NCI-H748 (cell line): ENCODE results near the gene THAP8.

Source experiments
- DNase-seq: peaks from one replicate; lab custom pipeline; 2025; ENCODE audit not compliant: unreplicated experiment; lab: John Stamatoyannopoulos, UW

THAP8 gene

DNA sequence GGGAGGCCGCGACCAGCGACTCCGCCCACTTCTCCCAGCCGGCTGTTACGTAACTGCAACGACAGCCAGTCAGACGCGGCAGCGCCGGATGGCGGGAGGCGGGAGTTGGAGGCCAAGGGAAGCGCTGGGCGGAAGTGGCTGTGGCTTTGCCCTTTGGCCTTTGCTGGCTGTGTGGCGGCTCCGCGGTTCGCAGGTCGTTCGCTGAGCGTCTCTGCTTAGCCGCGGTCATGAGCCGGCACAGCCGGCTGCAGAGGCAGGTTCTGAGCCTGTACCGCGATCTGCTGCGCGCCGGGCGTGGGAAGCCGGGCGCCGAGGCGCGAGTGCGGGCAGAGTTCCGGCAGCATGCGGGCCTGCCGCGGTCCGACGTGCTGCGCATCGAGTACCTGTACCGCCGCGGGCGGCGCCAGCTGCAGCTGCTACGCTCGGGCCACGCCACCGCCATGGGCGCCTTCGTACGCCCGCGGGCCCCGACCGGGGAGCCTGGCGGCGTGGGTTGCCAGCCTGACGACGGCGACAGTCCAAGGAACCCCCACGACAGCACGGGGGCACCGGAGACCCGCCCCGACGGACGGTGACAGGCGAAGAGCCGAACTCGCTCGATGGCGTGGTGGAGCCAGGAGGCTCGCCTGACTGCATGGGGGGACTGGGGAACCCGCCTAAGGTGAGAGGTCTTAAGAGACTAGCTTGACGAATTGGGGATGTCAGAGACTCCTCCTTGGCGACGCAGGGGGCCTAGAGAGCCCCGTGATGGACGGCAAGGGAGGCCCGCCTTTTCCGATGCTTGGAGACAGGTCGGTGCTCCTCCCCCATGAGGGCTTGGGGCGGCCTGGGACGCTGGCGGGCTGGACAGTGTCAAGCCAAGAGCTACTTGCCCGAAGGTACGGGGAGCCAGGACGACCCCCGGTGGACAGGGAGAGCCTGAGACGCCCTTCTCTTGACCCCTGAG is 58.8 kb downstream of the THAP8 start, which contains the start of gene SDHAF1:
Gene SDHAF1, plus strand, starts transcription at position 141 of the 946 bp plus-strand sequence. Its CDS starts 87 bp downstream, at position 228.
- DNase-seq = peak; percentile 98

DNA sequence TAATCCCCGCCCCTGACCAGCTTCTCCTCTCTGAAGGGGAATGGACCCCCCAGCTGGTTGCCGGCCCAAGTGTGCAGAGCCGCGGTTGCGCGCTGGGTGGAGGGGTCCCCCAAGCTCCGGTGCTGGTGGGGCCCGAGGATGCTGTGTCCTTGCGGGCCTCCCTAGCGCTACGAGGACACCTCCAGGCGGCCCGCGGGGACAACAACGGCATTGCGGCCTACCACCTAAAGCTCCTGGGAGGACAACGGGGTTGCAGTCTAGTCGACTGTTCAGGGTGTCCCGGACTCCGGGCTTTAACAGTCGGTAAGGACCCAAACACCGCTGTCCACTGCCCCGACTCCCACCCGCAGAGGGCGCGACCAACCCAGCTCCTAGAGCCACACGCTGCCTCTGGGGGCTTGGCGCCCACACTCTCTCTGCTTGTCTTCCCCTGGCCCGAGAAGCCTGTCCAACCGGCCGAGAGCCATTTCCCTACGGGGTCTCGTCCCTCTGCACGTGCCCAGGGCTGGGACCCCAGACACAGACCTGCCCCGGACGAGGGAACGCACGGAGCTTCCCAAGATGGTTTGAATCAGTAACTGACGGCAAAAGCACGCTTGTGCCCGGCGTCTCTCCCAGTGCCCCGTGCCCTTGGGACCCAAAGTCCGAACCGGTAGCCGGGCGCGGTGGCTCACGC is 60.0 kb downstream of the THAP8 start:
- no peak for DNase-seq

DNA sequence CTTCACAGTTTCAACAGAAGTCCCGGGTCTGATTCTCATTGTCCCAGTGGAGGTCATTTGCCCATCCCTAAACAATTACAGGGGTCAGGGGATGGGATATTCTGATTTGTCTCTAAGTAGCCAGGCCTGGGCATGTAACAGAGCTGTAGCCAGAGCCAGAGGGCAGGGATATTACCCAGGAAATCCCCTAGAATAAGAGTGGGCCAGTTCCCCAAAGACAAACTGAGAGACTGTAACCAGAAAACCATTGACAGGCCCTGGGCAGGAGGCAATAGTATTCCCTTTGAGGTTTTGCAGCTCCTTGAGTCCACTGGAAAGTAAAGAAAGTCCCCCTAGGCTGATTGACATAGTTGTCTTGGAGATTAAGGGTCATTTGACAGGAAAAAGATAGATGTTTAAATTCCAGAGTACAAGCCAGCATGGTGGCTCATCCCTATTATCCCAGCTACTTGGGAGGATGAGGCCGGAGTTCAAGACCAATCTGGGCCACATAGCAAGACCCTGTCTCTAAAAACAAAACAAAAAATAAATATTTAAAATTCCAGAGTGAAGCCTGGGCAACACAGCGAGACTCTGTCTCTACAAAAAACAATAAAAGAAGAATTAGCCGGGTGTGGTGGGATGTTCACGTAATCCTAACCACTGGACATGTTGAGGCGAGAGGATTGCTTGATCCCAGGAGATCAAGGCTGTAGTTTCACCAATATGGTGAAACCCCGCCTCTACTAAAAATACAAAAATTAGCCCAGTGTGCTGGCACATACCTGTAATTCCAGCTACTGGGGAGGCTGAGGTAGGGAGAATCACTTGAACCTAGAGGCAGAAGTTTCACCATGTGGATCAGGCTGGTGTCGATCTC is 60.9 kb downstream of the THAP8 start:
- no peak for DNase-seq

DNA sequence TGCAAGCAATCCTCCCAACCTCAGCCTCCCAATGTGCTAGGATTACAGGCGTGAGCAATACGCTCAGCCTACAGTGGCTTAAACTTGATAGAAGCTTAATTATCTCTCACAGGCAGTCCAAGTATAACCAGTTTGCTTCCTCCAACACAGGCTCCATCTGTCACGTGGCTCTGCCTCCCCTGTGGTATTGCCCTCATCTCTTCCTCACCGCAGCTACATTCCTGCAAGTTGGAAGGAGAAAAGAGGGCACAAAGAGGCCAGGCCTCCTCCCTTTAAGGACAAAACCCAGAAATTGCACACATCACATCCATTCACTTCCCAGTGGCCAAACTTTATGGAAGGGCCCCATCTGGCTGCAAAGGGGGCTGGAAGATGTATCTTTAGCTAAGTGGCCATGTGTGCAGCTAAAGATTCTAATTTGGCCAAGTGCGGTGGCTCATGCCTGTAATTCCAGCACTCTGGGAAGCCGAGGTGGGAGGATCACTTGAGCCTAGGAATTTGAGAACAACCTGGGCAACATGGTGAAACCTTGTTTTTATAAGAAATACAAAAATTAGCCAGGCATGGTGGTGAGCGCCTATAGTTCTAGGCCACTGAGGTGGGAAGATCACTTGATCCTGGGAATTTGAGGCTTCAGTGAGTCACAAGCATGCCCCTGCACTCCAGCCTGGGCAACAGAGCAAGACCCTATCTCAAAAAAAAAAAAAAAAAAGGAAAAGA is 62.2 kb downstream of the THAP8 start:
- no peak for DNase-seq

DNA sequence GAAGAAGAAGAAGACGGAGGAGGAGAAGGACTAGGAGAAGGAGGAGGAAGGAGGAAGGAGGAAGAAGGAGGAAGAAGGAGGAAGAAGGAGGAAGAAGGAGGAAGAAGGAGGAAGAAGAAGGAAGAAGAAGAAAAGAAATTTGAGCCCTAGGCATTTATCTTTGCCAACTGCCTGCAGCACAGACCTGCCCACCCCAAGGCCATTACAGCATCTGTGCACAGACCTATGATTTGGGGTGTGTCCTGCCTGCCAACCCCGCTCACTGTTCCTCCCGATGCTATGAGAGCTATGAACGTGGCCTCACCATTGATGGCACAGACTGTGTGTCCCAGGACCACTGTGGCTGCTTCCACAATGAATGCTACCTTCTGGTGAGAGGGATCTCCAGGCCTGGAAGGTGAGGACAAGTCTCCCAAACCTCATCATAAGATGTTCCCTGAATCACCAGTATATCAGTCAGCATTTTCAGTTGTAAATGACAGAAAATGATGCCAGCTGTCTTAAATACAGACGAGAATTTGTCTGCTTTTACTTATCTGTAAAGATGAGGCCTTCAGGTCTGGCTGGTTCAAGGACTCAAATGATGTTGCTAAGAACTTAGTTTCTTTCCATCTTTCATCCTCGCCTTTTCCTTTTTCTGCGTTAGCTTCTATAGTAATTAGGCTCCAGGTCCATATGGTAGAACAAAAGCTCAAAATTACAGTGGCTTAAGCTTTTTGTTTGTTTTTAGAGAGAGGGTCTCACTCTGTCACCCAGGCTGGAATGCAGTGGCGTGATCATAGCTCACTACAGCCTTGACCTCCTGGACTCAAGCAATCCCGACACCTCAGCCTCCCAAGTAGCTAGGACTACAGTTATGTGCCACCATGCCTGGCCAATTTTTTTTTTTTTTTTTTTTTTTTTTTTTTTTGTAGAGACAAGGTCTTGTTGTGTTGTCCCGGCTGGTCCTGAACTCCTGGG is 63.0 kb downstream of the THAP8 start:
- no peak for DNase-seq

DNA sequence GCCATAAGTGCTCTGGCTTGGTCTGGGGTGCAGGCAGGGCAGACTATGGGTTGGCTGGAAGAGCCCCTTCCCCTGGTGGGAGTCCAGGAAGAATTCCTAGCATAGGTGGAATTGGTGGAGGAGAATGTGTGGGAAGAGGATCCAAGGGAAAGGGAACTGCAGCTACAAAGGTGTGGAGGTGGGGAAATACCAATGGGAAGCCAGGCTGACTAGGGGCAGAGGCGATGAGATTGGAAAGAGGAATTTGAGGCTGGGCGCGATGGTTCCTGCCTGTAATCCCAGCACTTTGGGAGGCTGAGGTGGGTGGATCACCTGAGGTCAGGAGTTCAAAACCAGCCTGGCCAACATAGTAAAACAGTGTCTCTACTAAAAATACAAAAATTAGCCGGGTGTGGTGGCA is 63.9 kb downstream of the THAP8 start:
- DNase-seq = no peak

DNA sequence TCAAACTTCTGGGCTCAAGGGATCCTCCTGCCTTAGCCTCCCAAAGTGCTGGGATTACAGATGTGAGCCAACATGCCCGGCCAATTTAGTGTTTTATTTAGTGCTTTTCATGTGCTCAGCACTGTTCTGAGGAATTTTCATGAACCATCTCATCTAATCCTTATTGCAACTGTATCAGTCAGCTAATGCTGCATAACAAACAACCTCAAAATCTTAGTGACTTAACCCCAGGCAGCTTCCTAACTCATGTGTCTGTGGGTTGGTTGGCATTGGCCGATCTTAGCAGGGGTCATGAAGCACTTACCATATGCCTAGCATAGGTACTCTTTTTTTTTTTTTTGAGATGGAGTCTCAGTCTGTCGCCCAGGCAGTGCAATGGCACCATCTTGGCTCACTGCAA is 65.3 kb downstream of the THAP8 start:
- no peak for DNase-seq

DNA sequence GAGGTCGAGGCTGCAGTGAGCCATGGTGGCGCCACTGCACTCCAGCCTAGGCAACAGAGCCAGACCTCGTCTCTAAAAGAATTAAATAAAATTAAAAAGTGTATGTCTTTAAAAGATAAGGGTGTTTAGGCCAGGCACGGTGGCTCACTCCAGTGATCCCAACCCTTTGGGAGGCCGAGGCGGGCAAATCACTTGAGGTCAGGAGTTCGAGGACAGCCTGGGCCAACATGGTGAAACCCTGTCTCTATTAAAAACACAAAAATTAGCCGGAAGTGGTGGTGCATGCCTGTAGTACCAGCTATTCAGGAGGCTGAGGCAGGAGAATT is 66.6 kb downstream of the THAP8 start:
- DNase-seq = no peak

DNA sequence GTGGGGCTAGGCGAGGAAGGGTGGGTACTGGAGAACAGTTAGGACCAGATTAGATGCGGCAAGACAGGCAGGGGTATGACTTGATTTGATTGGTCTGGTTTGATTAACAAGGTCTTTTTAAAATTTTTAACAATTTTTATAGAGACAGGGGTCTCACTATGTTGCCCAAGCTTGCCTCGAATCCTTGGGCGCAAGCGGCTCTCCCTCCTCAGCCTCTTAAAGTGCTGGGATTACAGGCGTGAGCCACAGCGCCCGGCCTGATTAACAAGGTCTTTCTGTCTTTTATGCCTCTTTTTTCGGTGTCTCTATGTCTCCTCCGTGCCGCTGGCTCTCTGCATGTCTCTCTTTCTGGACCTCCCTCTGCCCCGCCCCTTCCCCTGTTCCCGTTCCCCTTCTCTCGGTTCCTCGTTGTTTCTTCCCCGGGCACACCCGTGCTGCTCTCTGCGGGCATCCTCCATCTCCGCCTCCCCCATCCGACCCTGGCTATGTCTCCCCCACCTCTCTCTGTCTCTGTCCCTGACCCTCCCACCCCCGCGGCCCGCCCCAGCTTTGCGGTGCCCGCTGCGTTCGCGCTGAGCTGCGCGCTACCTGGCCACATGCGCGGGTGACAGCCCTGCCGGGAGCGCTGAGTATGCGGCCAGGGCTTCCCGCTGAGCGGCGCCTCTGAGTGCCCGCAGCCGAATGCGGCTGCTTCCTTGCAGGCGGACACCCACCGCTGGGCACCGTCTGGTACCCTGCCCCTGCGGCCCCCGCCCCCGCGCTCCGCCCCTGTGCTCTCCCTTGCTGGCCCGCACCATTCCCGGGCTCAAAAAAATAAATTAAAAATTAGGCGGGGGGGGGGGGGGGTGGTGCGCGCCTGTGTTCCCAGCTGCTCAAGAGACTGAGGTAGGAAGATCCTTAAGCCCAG is 67.2 kb downstream of the THAP8 start:
- peak; percentile 81 for DNase-seq

DNA sequence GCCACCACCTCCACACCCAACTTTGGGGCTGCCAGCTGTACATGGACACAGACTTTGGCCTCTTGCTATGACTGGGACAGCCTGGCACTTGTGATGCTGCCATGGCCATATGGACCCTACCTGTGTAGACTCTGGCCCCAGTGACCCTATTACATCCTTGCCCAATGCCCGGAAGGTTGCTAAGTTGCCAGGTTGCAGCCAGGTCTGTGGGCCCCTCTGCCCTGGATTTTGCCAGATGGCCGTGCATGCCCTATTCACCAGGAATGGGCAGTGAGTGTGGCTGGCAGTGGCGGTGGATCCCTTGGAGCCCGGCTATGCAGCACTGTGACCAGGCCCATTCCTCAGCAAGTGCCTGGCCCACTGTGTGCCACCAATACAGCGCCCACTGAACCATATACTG is 68.0 kb downstream of the THAP8 start:
- no peak for DNase-seq
